Naive thymus-derived CD4-positive, alpha-beta T cell (primary cell): Measurements from ENCODE around the gene MICAL2. TPM values are rescaled to one million over a fixed set of nuclear protein-coding genes. Genes with fewer than 3 reads are reported as not detected.

ENCODE experiments used
- ATAC-seq: fragments of 150-1000 bp; cut with Tn5 transposase; 2 replicates; pipeline ENCODE4 v1.10.0; 2021; ENCODE audit warnings: mild to moderate bottlenecking, moderate library complexity
- CTCF ChIA-PET: fragments of 350-600 bp; sonication (Branson Sonifier 250); formaldehyde crosslinking; loops from one replicate; lab custom pipeline; 2021; ENCODE audit warnings: antibody characterized with exemption; lab: Charles Lee
- POLR2A ChIA-PET: fragments of 350-600 bp; sonication (Branson Sonifier 250); formaldehyde crosslinking; loops from one replicate; lab custom pipeline; 2021; ENCODE audit warnings: antibody characterized with exemption, inconsistent platforms; lab: Charles Lee
- DNase-seq, 9 donors: peaks; one replicate each; pipeline versions ENCODE4 v3.0.0 to v3.0.0-alpha.2; 2020 to 2022; ENCODE audit warnings: mixed read lengths in 1 of 9
- H3K27ac ChIP-seq: one replicate; pipeline ENCODE4 v1.7.0; 2013; ENCODE audit warnings: mild to moderate bottlenecking, low read depth, low read length, moderate library complexity
- H3K27me3 ChIP-seq, 2 donors: one replicate each; pipeline ENCODE4 v1.7.0; 2013; ENCODE audit warnings: low read length in 2 of 2, mild to moderate bottlenecking in 2 of 2, moderate library complexity in 2 of 2; ENCODE audit not compliant: control insufficient read depth in 2 of 2, insufficient read depth in 2 of 2
- H3K36me3 ChIP-seq, 3 experiments: 1 replicate in 2 of 3; 2 replicates in 1 of 3; pipeline ENCODE4 v1.7.0; 2013; ENCODE audit warnings: low read length in 3 of 3, mild to moderate bottlenecking in 3 of 3, moderate library complexity in 1 of 3; ENCODE audit not compliant: insufficient read depth in 3 of 3, control insufficient read depth in 2 of 3
- H3K4me1 ChIP-seq, 2 donors: one replicate each; pipeline ENCODE4 v1.7.0; 2013; ENCODE audit warnings: low read length in 2 of 2, mild to moderate bottlenecking in 2 of 2, moderate library complexity in 1 of 2; ENCODE audit not compliant: control insufficient read depth in 2 of 2, insufficient read depth in 2 of 2
- H3K4me3 ChIP-seq: 2 replicates; pipeline ENCODE4 v1.7.0; 2013; ENCODE audit warnings: mild to moderate bottlenecking, low read length
- H3K9me3 ChIP-seq, 3 experiments: 1 replicate in 2 of 3; 2 replicates in 1 of 3; pipeline ENCODE4 v1.7.0; 2013; ENCODE audit warnings: low read length in 3 of 3; ENCODE audit not compliant: control insufficient read depth in 2 of 3
- H3K27ac Mint-ChIP-seq, 9 donors: one replicate each; pipeline ENCODE4 v1.8.0; 2020 to 2022; ENCODE audit warnings: mixed read lengths in 9 of 9, mild to moderate bottlenecking in 8 of 9, moderate library complexity in 5 of 9, inconsistent platforms in 2 of 9
- H3K27me3 Mint-ChIP-seq, 5 donors: one replicate each; pipeline ENCODE4 v1.8.0; 2021 to 2022; ENCODE audit warnings: mixed read lengths in 5 of 5, mild to moderate bottlenecking in 1 of 5
- H3K36me3 Mint-ChIP-seq, 5 donors: one replicate each; pipeline ENCODE4 v1.8.0; 2020 to 2022; ENCODE audit warnings: mixed read lengths in 5 of 5, mild to moderate bottlenecking in 3 of 5, inconsistent platforms in 1 of 5
- H3K4me1 Mint-ChIP-seq, 7 donors: one replicate each; pipeline ENCODE4 v1.8.0; 2020 to 2022; ENCODE audit warnings: mixed read lengths in 7 of 7, mild to moderate bottlenecking in 3 of 7, inconsistent platforms in 1 of 7
- H3K4me3 Mint-ChIP-seq, 10 donors: one replicate each; pipeline ENCODE4 v1.8.0; 2020 to 2022; ENCODE audit warnings: mild to moderate bottlenecking in 10 of 10, mixed read lengths in 10 of 10, moderate library complexity in 6 of 10, inconsistent platforms in 2 of 10
- H3K9me3 Mint-ChIP-seq, 11 donors: one replicate each; pipeline ENCODE4 v1.8.0; 2020 to 2022; ENCODE audit warnings: mixed read lengths in 11 of 11, mild to moderate bottlenecking in 4 of 11, inconsistent platforms in 1 of 11, moderate library complexity in 1 of 11
- intact Hi-C, 2 donors: fragments of 100-400 bp; cut with micrococcal nuclease; formaldehyde crosslinking; loops; one replicate each; pipeline ENCODE4 v1.15.1; 2023
- polyA plus RNA-seq, 2 donors: library from polyadenylated mRNA; unstranded; fragments of 300-500 nt; fragmentation: Illumina TruSeq; gene quantifications; one replicate each; pipeline ENCODE4 v1.2.3, GENCODE V29; 2021
- total RNA-seq, 6 experiments: library from RNA in 5 of 6; stranded (reverse) in 5 of 6; gene quantifications; 1 replicate in 5 of 6; 2 replicates in 1 of 6; pipeline ENCODE4 v1.2.3 and lab custom pipeline; 2021 to 2026

Gene MICAL2
- total and polyA plus RNA-seq, 7 experiments from 2014 or later = 1.1 to 112 (median 7.6) TPM

DNA sequence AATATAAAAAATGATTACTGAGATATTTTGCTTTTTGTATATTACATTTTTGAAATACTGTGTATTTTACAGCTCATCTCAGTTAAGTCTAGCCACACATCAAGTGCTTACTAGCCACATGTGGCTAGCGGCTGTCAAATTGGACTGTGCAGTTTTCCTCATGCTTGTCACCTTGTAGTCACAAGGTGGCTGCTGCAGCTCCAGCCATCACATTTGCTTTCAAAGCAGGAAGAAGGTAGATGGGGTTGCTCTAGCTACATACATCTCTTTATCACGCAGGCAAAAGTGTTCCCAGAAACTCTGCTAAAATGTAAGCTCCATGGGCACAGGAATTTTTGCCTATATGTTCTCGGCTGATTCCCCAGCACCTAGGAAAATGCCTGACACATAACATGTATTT lies 61.5 kb downstream of the MICAL2 start:
- ChIA-PET CTCF (no interaction called here), POLR2A (no interaction called here)
- H3K4me1 ChIP-seq = peaks cover 0 to 10% of the 10 kb centered on the region in 2 donors
- intact Hi-C loops = no loop called here
- Mint-ChIP-seq H3K36me3 (peaks cover 0 to 25% (median 0%) of the 10 kb centered on the region in 5 donors), H3K4me3 (no peak overlapping the region), H3K27me3 (no peaks in the 10 kb centered on the region), H3K4me1 (peaks cover 0 to 62% (median 12%) of the 10 kb centered on the region in 7 donors), H3K9me3 (peaks cover 0 to 2% (median 0%) of the 10 kb centered on the region in 11 donors), H3K27ac (peak overlapping the region in 1 of 9 donors; percentile 81)
- H3K27me3 ChIP-seq = no peaks in the 10 kb centered on the region
- H3K4me3 ChIP-seq = no peak overlapping the region
- no peak for ATAC-seq
- H3K27ac ChIP-seq = no peak overlapping the region
- no peak for DNase-seq
- H3K36me3 ChIP-seq = no peaks in the 10 kb centered on the region
- H3K9me3 ChIP-seq = no peaks in the 10 kb centered on the region

DNA sequence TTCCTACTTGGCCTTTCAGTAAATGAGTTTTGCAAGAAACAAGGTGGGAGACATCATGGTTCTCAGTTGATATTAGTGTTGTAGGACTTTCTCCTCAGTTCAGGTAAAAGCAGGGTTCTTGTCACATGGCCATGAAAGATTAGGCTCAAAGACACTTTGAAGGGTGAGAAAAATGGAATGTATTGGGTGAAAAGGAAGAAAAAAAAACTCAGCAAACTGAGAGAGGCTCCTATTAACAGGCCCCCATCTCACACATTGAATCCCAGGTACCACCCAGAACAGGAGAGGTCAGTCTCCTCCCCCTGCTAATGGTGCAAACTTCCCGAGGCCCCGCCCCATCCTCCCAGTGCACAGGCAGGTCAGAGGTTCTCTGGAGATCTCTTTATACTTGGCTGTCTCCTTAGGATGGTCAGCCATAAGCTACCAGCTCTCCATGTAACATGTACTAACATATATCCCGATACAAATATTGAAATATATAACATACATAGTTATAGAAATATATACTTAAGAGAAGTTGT lies 62.2 kb downstream of the MICAL2 start:
- DNase-seq (no peak), ATAC-seq (no peak)
- Mint-ChIP-seq H3K36me3 (peaks cover 0 to 27% (median 0%) of the 10 kb centered on the region in 5 donors), H3K9me3 (peaks cover 0 to 2% (median 0%) of the 10 kb centered on the region in 11 donors), H3K27me3 (no peaks in the 10 kb centered on the region), H3K4me1 (peaks cover 0 to 61% (median 12%) of the 10 kb centered on the region in 7 donors), H3K4me3 (no peak overlapping the region), H3K27ac (peak overlapping the region in 2 of 9 donors; percentile 29 to 81)
- POLR2A ChIA-PET = no interaction called here
- intact Hi-C loops = no loop called here
- H3K9me3 ChIP-seq = no peaks in the 10 kb centered on the region
- H3K27me3 ChIP-seq = no peaks in the 10 kb centered on the region
- H3K27ac ChIP-seq = no peak overlapping the region
- H3K4me3 ChIP-seq = no peak overlapping the region
- H3K36me3 ChIP-seq = no peaks in the 10 kb centered on the region
- CTCF ChIA-PET = no interaction called here
- peaks cover 0 to 10% of the 10 kb centered on the region in 2 donors for H3K4me1 ChIP-seq

DNA sequence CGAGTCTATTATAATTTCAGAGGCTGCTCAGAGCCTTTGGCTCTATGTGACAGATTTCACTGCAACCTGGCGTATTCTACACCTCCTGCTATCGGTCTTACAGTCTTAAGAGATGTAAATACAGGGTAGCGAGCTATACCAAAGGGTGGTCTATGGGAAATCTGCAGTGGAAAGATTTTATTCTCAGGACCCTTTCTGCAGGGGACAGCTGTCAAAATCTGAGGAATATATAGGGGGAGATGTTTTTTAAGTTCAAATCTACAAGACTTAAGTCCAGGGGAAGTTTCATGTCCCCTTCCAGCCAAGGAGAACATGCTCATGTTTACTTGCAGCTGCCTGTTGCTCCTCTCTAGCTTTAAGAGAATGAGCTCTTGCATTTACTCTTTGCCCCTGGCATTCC lies 62.7 kb downstream of the MICAL2 start:
- ATAC-seq = no peak
- CTCF ChIA-PET = no interaction called here
- peaks cover 0 to 64% (median 11%) of the 10 kb centered on the region in 7 donors for H3K4me1 Mint-ChIP-seq
- no peak overlapping the region for H3K4me3 ChIP-seq
- no peaks in the 10 kb centered on the region for H3K36me3 ChIP-seq
- H3K36me3 Mint-ChIP-seq = peaks cover 0 to 31% (median 0%) of the 10 kb centered on the region in 5 donors
- H3K4me1 ChIP-seq = peaks cover 0 to 10% of the 10 kb centered on the region in 2 donors
- H3K9me3 Mint-ChIP-seq = peaks cover 0 to 2% (median 0%) of the 10 kb centered on the region in 11 donors
- H3K27me3 ChIP-seq = no peaks in the 10 kb centered on the region
- H3K27ac Mint-ChIP-seq = peak overlapping the region in 1 of 9 donors; percentile 80
- H3K9me3 ChIP-seq = no peaks in the 10 kb centered on the region
- no peak for DNase-seq
- peak overlapping the region in 1 of 10 donors; percentile 2 for H3K4me3 Mint-ChIP-seq
- H3K27ac ChIP-seq = no peak overlapping the region
- POLR2A ChIA-PET = no interaction called here
- intact Hi-C loops = no loop called here
- no peaks in the 10 kb centered on the region for H3K27me3 Mint-ChIP-seq

DNA sequence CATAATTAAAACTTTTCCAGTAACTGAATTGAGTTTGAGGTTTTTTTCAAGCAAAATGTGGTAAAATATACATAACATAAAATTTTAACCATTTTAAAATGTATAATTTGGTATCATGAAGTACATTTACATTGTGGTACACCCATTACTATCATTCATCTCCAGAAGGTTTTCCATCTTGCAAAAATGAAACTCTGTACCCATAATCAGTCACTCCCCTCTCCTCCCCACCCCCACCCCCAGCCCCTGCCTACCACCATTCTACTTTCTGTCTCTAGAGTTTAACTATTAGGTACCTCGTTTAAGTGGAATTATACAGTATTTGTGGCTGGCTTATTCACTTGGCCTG lies 63.7 kb downstream of the MICAL2 start:
- Histone ChIP-seq H3K4me1 (peaks cover 0 to 10% of the 10 kb centered on the region in 2 donors), H3K27me3 (no peaks in the 10 kb centered on the region), H3K36me3 (no peaks in the 10 kb centered on the region), H3K9me3 (no peaks in the 10 kb centered on the region), H3K27ac (no peak overlapping the region), H3K4me3 (no peak overlapping the region)
- Mint-ChIP-seq H3K27ac (peak overlapping the region in 2 of 9 donors; percentile 19 to 87), H3K9me3 (peaks cover 0 to 2% (median 0%) of the 10 kb centered on the region in 11 donors), H3K36me3 (peaks cover 0 to 35% (median 0%) of the 10 kb centered on the region in 5 donors), H3K27me3 (no peaks in the 10 kb centered on the region), H3K4me1 (peaks cover 5 to 69% (median 12%) of the 10 kb centered on the region in 7 donors), H3K4me3 (peak overlapping the region in 1 of 10 donors; percentile 61)
- no peak for DNase-seq
- ChIA-PET CTCF (no interaction called here), POLR2A (interaction anchor here (0.8 kb wide), 1 partner anchor 11 kb away, joined by 3 read pairs; no protein-coding TSS in a partner anchor)
- no peak for ATAC-seq
- intact Hi-C loops = loop anchor here in 1 of 2 donors (1.0 kb wide), 3 partner anchors 17 to 50 kb away; no protein-coding TSS in a partner anchor

DNA sequence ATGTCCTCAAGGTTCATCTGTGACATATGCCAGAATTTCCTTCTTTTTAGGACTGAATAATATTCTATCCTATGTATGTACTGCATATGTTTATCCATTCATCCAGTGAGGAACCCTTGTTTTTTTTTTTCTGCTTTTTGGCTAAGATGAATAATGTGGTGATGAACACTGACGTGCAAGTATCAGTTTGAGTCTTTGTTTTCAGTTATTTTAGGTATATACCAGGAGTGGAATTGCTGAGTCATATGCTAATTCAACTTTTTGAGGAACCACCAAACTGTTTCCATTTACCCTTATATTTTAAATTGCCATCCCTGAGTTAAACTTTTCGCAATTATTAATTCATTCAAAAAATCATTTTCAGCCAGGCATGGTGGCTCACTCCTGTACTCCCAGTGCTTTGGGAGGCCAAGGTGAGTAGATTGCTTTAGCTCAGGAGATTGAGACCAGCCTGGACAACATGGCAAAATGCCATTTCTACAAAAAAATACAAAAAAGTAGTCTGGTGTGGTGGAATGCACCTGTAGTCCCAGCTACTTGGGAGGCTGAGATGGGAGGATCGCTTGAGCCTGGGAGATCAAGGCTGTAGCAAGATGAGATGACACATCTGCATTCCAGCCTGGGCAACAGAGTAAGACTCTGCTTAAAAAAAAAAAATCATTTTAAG lies 64.2 kb downstream of the MICAL2 start:
- Mint-ChIP-seq H3K36me3 (peaks cover 0 to 38% (median 0%) of the 10 kb centered on the region in 5 donors), H3K27ac (peak overlapping the region in 2 of 9 donors; percentile 19 to 87), H3K27me3 (no peaks in the 10 kb centered on the region), H3K4me3 (peak overlapping the region in 1 of 10 donors; percentile 61), H3K4me1 (peaks cover 10 to 71% (median 17%) of the 10 kb centered on the region in 7 donors), H3K9me3 (peaks cover 0 to 2% (median 0%) of the 10 kb centered on the region in 11 donors)
- Histone ChIP-seq H3K36me3 (no peaks in the 10 kb centered on the region), H3K27ac (no peak overlapping the region), H3K4me1 (peaks cover 0 to 10% of the 10 kb centered on the region in 2 donors), H3K4me3 (no peak overlapping the region), H3K27me3 (no peaks in the 10 kb centered on the region), H3K9me3 (no peaks in the 10 kb centered on the region)
- ChIA-PET CTCF (no interaction called here), POLR2A (interaction anchor here (0.7 kb wide), 1 partner anchor 12 kb away, joined by 3 read pairs; no protein-coding TSS in a partner anchor)
- ATAC-seq = peak; percentile 50
- intact Hi-C loops = loop anchor here in 1 of 2 donors (1.0 kb wide), 3 partner anchors 17 to 50 kb away; no protein-coding TSS in a partner anchor
- peak in 1 of 9 donors; percentile 26 for DNase-seq

DNA sequence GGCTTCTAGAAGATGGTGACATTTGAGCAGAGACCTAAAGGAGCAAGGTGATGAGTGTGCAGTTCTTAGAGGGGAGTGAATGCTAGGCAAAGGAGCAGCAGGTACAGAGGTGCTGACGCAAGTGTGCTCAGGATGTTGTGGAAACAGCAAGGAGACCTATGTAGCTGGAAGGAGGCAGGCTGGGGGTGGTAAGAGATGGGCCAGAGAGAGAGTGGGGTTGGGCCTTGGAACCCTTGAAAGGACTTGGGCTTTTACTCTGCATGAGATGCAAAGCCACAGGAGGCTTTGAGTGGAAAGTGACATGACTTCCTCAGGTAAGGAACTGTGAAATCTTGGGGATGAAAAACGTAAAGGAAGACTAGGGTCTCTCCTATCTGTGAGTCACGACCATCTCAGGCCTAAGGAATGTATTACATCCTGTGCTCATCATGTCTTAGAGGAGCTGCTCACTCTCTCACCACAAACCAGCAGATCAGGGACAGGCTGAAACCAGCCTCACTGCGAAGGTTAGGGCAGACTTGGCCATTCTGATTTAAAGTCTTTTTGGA lies 65.4 kb downstream of the MICAL2 start:
- peak in 1 of 9 donors; percentile 41 for DNase-seq
- POLR2A ChIA-PET = interaction anchor here (0.8 kb wide), 1 partner anchor 20 kb away, joined by 4 read pairs; no protein-coding TSS in a partner anchor
- Histone ChIP-seq H3K36me3 (no peaks in the 10 kb centered on the region), H3K4me3 (no peak overlapping the region), H3K4me1 (peaks cover 0 to 10% of the 10 kb centered on the region in 2 donors), H3K27me3 (no peaks in the 10 kb centered on the region), H3K9me3 (no peaks in the 10 kb centered on the region), H3K27ac (no peak overlapping the region)
- peaks cover 0 to 2% (median 0%) of the 10 kb centered on the region in 11 donors for H3K9me3 Mint-ChIP-seq
- CTCF ChIA-PET = no interaction called here
- peaks cover 0 to 40% (median 0%) of the 10 kb centered on the region in 5 donors for H3K36me3 Mint-ChIP-seq
- peaks cover 15 to 69% (median 26%) of the 10 kb centered on the region in 7 donors for H3K4me1 Mint-ChIP-seq
- H3K27me3 Mint-ChIP-seq = no peaks in the 10 kb centered on the region
- ATAC-seq = no peak
- peak overlapping the region in 1 of 10 donors; percentile 46 for H3K4me3 Mint-ChIP-seq
- intact Hi-C loops = loop anchor here in 1 of 2 donors (1.0 kb wide), 1 partner anchor 20 kb away; no protein-coding TSS in a partner anchor
- H3K27ac Mint-ChIP-seq = peak overlapping the region in 4 of 9 donors; percentile 3 to 87 (median 64)
